ENCODE data around the gene PCDH17.

PCDH17 gene

GRCh38 chr13:57637515-57637914, 6.0 kb downstream of the PCDH17 start:
- Histone ChIP-seq H3K4me3 (ENCODE audit: low read depth in 1 of 2, low read length in 2 of 2) (no peak overlapping the region), H3K9me3 (ENCODE audit: control insufficient read depth in 1 of 2, low read length in 2 of 2) (no peaks in the 10 kb centered on the region), H3K27me3 (ENCODE audit: low read depth, low read length) (peaks cover 15% of the 10 kb centered on the region), H3K27ac (ENCODE audit: low read length) (no peak overlapping the region), H3K4me1 (ENCODE audit: control insufficient read depth in 1 of 2, insufficient read depth in 2 of 2, low read length in 2 of 2) (peaks cover 0 to 6% of the 10 kb centered on the region in 2 donors), H3K36me3 (ENCODE audit: control insufficient read depth in 1 of 2, insufficient read depth in 2 of 2, low read length in 2 of 2) (no peaks in the 10 kb centered on the region)

GRCh38 chr13:57638186-57638890, 6.8 kb downstream of the PCDH17 start:
- Histone ChIP-seq H3K4me1 (ENCODE audit: control insufficient read depth in 1 of 2, insufficient read depth in 2 of 2, low read length in 2 of 2) (no peaks in the 10 kb centered on the region), H3K27me3 (ENCODE audit: low read depth, low read length) (peaks cover 6% of the 10 kb centered on the region), H3K9me3 (ENCODE audit: control insufficient read depth in 1 of 2, low read length in 2 of 2) (no peaks in the 10 kb centered on the region), H3K4me3 (ENCODE audit: low read depth in 1 of 2, low read length in 2 of 2) (no peak overlapping the region), H3K36me3 (ENCODE audit: control insufficient read depth in 1 of 2, insufficient read depth in 2 of 2, low read length in 2 of 2) (no peaks in the 10 kb centered on the region), H3K27ac (ENCODE audit: low read length) (no peak overlapping the region)

GRCh38 chr13:57640607-57641006, 9.1 kb downstream of the PCDH17 start:
- no peaks in the 10 kb centered on the region for H3K27me3 ChIP-seq (ENCODE audit: low read depth, low read length)
- H3K27ac ChIP-seq (ENCODE audit: low read length), result no peak overlapping the region
- H3K9me3 ChIP-seq (ENCODE audit: control insufficient read depth in 1 of 2, low read length in 2 of 2), result no peaks in the 10 kb centered on the region
- H3K4me3 ChIP-seq (ENCODE audit: low read depth in 1 of 2, low read length in 2 of 2), result no peak overlapping the region
- H3K4me1 ChIP-seq (ENCODE audit: control insufficient read depth in 1 of 2, insufficient read depth in 2 of 2, low read length in 2 of 2), result no peaks in the 10 kb centered on the region
- no peaks in the 10 kb centered on the region for H3K36me3 ChIP-seq (ENCODE audit: control insufficient read depth in 1 of 2, insufficient read depth in 2 of 2, low read length in 2 of 2)

GRCh38 chr13:57641051-57641450, 9.5 kb downstream of the PCDH17 start:
- Histone ChIP-seq H3K27ac (ENCODE audit: low read length) (no peak overlapping the region), H3K9me3 (ENCODE audit: control insufficient read depth in 1 of 2, low read length in 2 of 2) (no peaks in the 10 kb centered on the region), H3K27me3 (ENCODE audit: low read depth, low read length) (no peaks in the 10 kb centered on the region), H3K4me1 (ENCODE audit: control insufficient read depth in 1 of 2, insufficient read depth in 2 of 2, low read length in 2 of 2) (no peaks in the 10 kb centered on the region), H3K4me3 (ENCODE audit: low read depth in 1 of 2, low read length in 2 of 2) (no peak overlapping the region), H3K36me3 (ENCODE audit: control insufficient read depth in 1 of 2, insufficient read depth in 2 of 2, low read length in 2 of 2) (no peaks in the 10 kb centered on the region)

GRCh38 chr13:57644106-57644505, 12.6 kb downstream of the PCDH17 start:
- no peaks in the 10 kb centered on the region for H3K27me3 ChIP-seq (ENCODE audit: low read depth, low read length)
- H3K36me3 ChIP-seq (ENCODE audit: control insufficient read depth in 1 of 2, insufficient read depth in 2 of 2, low read length in 2 of 2), result no peaks in the 10 kb centered on the region
- no peaks in the 10 kb centered on the region for H3K4me1 ChIP-seq (ENCODE audit: control insufficient read depth in 1 of 2, insufficient read depth in 2 of 2, low read length in 2 of 2)
- no peak overlapping the region for H3K27ac ChIP-seq (ENCODE audit: low read length)
- H3K9me3 ChIP-seq (ENCODE audit: control insufficient read depth in 1 of 2, low read length in 2 of 2), result no peaks in the 10 kb centered on the region
- H3K4me3 ChIP-seq (ENCODE audit: low read depth in 1 of 2, low read length in 2 of 2), result no peak overlapping the region

GRCh38 chr13:57653229-57653989, 21.9 kb downstream of the PCDH17 start:
- H3K4me1 ChIP-seq (ENCODE audit: control insufficient read depth in 1 of 2, insufficient read depth in 2 of 2, low read length in 2 of 2), result no peaks in the 10 kb centered on the region
- no peak overlapping the region for H3K4me3 ChIP-seq (ENCODE audit: low read depth in 1 of 2, low read length in 2 of 2)
- H3K9me3 ChIP-seq (ENCODE audit: control insufficient read depth in 1 of 2, low read length in 2 of 2), result no peaks in the 10 kb centered on the region
- H3K36me3 ChIP-seq (ENCODE audit: control insufficient read depth in 1 of 2, insufficient read depth in 2 of 2, low read length in 2 of 2), result no peaks in the 10 kb centered on the region
- no peaks in the 10 kb centered on the region for H3K27me3 ChIP-seq (ENCODE audit: low read depth, low read length)
- no peak overlapping the region for H3K27ac ChIP-seq (ENCODE audit: low read length)

GRCh38 chr13:57665481-57665880, 33.9 kb downstream of the PCDH17 start:
- Histone ChIP-seq H3K36me3 (ENCODE audit: control insufficient read depth in 1 of 2, insufficient read depth in 2 of 2, low read length in 2 of 2) (no peaks in the 10 kb centered on the region), H3K4me1 (ENCODE audit: control insufficient read depth in 1 of 2, insufficient read depth in 2 of 2, low read length in 2 of 2) (no peaks in the 10 kb centered on the region), H3K4me3 (ENCODE audit: low read depth in 1 of 2, low read length in 2 of 2) (no peak overlapping the region), H3K27me3 (ENCODE audit: low read depth, low read length) (no peaks in the 10 kb centered on the region), H3K9me3 (ENCODE audit: control insufficient read depth in 1 of 2, low read length in 2 of 2) (no peaks in the 10 kb centered on the region), H3K27ac (ENCODE audit: low read length) (no peak overlapping the region)

GRCh38 chr13:57666131-57666953, 34.8 kb downstream of the PCDH17 start:
- no peaks in the 10 kb centered on the region for H3K9me3 ChIP-seq (ENCODE audit: control insufficient read depth in 1 of 2, low read length in 2 of 2)
- no peaks in the 10 kb centered on the region for H3K27me3 ChIP-seq (ENCODE audit: low read depth, low read length)
- H3K36me3 ChIP-seq (ENCODE audit: control insufficient read depth in 1 of 2, insufficient read depth in 2 of 2, low read length in 2 of 2), result no peaks in the 10 kb centered on the region
- H3K4me1 ChIP-seq (ENCODE audit: control insufficient read depth in 1 of 2, insufficient read depth in 2 of 2, low read length in 2 of 2), result no peaks in the 10 kb centered on the region
- H3K4me3 ChIP-seq (ENCODE audit: low read depth in 1 of 2, low read length in 2 of 2), result no peak overlapping the region
- no peak overlapping the region for H3K27ac ChIP-seq (ENCODE audit: low read length)

GRCh38 chr13:57672168-57672567, 40.6 kb downstream of the PCDH17 start:
- H3K4me3 ChIP-seq (ENCODE audit: low read depth in 1 of 2, low read length in 2 of 2), result no peak overlapping the region
- no peaks in the 10 kb centered on the region for H3K27me3 ChIP-seq (ENCODE audit: low read depth, low read length)
- H3K9me3 ChIP-seq (ENCODE audit: control insufficient read depth in 1 of 2, low read length in 2 of 2), result no peaks in the 10 kb centered on the region
- no peaks in the 10 kb centered on the region for H3K4me1 ChIP-seq (ENCODE audit: control insufficient read depth in 1 of 2, insufficient read depth in 2 of 2, low read length in 2 of 2)
- no peaks in the 10 kb centered on the region for H3K36me3 ChIP-seq (ENCODE audit: control insufficient read depth in 1 of 2, insufficient read depth in 2 of 2, low read length in 2 of 2)
- H3K27ac ChIP-seq (ENCODE audit: low read length), result no peak overlapping the region

- Histone ChIP-seq H3K27me3 (ENCODE audit: low read depth, low read length) (no peaks in the 10 kb centered on the region), H3K4me3 (ENCODE audit: low read depth in 1 of 2, low read length in 2 of 2) (no peak overlapping the region), H3K27ac (ENCODE audit: low read length) (no peak overlapping the region), H3K36me3 (ENCODE audit: control insufficient read depth in 1 of 2, insufficient read depth in 2 of 2, low read length in 2 of 2) (no peaks in the 10 kb centered on the region), H3K9me3 (ENCODE audit: control insufficient read depth in 1 of 2, low read length in 2 of 2) (no peaks in the 10 kb centered on the region), H3K4me1 (ENCODE audit: control insufficient read depth in 1 of 2, insufficient read depth in 2 of 2, low read length in 2 of 2) (no peaks in the 10 kb centered on the region)
Observed at GRCh38 chr13:57673197-57673596, 41.7 kb downstream of the PCDH17 start.

- H3K9me3 ChIP-seq (ENCODE audit: control insufficient read depth in 1 of 2, low read length in 2 of 2), result no peaks in the 10 kb centered on the region
- H3K4me3 ChIP-seq (ENCODE audit: low read depth in 1 of 2, low read length in 2 of 2), result no peak overlapping the region
- H3K4me1 ChIP-seq (ENCODE audit: control insufficient read depth in 1 of 2, insufficient read depth in 2 of 2, low read length in 2 of 2), result no peaks in the 10 kb centered on the region
- no peak overlapping the region for H3K27ac ChIP-seq (ENCODE audit: low read length)
- H3K36me3 ChIP-seq (ENCODE audit: control insufficient read depth in 1 of 2, insufficient read depth in 2 of 2, low read length in 2 of 2), result no peaks in the 10 kb centered on the region
- no peaks in the 10 kb centered on the region for H3K27me3 ChIP-seq (ENCODE audit: low read depth, low read length)
Observed at GRCh38 chr13:57675526-57675925, 44.0 kb downstream of the PCDH17 start.

Measured in muscle layer of duodenum (tissue), 2 donors.